GM12878 (cell line): ENCODE data around the gene KLHDC8A.
"Not testable (repeated sequence)": the region's sequence is repeated elsewhere in the genome, so short reads cannot be mapped to it uniquely, and the experiment has no call there.

Source experiments
- CTCF ChIP-seq, 3 experiments: IDR thresholded peaks in 2 of 3; conservative IDR thresholded peaks in 1 of 3; 2 replicates each; pipeline ENCODE4 v1.5.1; 2011; ENCODE audit warnings: low read depth in 3 of 3, low read length in 3 of 3, mild to moderate bottlenecking in 3 of 3, control low read depth in 2 of 3, moderate library complexity in 2 of 3, inconsistent platforms in 1 of 3, mixed read lengths in 1 of 3; ENCODE audit not compliant: control insufficient read depth in 2 of 3, insufficient read depth in 1 of 3; ENCODE audit errors: extremely low read depth in 1 of 3
- MYC ChIP-seq: IDR thresholded peaks from 2 replicates; pipeline ENCODE4 v1.6.1; 2011; ENCODE audit warnings: mild to moderate bottlenecking, low read length, moderate library complexity, inconsistent platforms; ENCODE audit not compliant: insufficient read depth, insufficient replicate concordance, insufficient read length, severe bottlenecking
- POLR2A ChIP-seq: IDR thresholded peaks from 2 replicates; pipeline ENCODE4 v1.6.1; 2011; ENCODE audit warnings: low read depth, mild to moderate bottlenecking, low read length
- POLR2AphosphoS5 ChIP-seq: IDR thresholded peaks from 2 replicates; pipeline ENCODE4 v1.6.1; 2011; ENCODE audit warnings: mild to moderate bottlenecking, low read length, inconsistent platforms
- SIN3A ChIP-seq: IDR thresholded peaks from 2 replicates; pipeline ENCODE4 v1.6.1; 2012; ENCODE audit warnings: low read depth, low read length, improper control_type of control experiment
- TCF3 ChIP-seq: IDR thresholded peaks from 2 replicates; pipeline ENCODE4 v1.6.1; 2012; ENCODE audit warnings: low read depth, mild to moderate bottlenecking, low read length, borderline replicate concordance; ENCODE audit not compliant: insufficient read depth
- ZBTB11 ChIP-seq: fragments of 450-650 bp; formaldehyde crosslinking; IDR thresholded peaks from 2 replicates; pipeline ENCODE4 v1.5.0; 2022; ENCODE audit warnings: mild to moderate bottlenecking, missing genetic modification characterization
- ZNF24 ChIP-seq: fragments of 450-650 bp; IDR thresholded peaks from 2 replicates; pipeline ENCODE4 v1.6.1; 2017; ENCODE audit warnings: antibody characterized with exemption, mild to moderate bottlenecking

GRCh38 chr1:205365086-205365485 is 8.4 kb upstream of the KLHDC8A start:
- TF ChIP-seq TCF3; CTCF (IDR thresholded peaks at IDR 0.05 in 2 of 3, conservative IDR thresholded peaks at IDR 0.05 in 1 of 3; ENCODE audit: control insufficient read depth in 2 of 3, extremely low read depth in 1 of 3, insufficient read depth in 1 of 3, low read depth in 3 of 3, low read length in 3 of 3); SIN3A; ZBTB11; POLR2AphosphoS5; MYC; POLR2A; ZNF24: not testable (repeated sequence)
